AG04450 (cell line): ENCODE data around the gene C2orf81. TPM values are rescaled to one million over a fixed set of nuclear protein-coding genes. Genes with fewer than 3 reads are reported as not detected.
A peak's percentile ranks its signal among the peaks of the same experiment; 100 is the strongest.

ENCODE experiments used
- CTCF ChIA-PET: fragments of 300-600, 350-600 bp; formaldehyde crosslinking; extraction: SDS; loops from one replicate; lab custom pipeline; 2022; ENCODE audit warnings: antibody characterized with exemption, inconsistent platforms; lab: Charles Lee
- POLR2A ChIA-PET: fragments of 350-600 bp; formaldehyde crosslinking; extraction: SDS; loops from one replicate; lab custom pipeline; 2021; ENCODE audit warnings: antibody characterized with exemption, inconsistent platforms; lab: Yijun Ruan, JAX
- DNase-seq: peaks from one replicate; pipeline ENCODE4 v3.0.0-alpha.2; 2011; ENCODE audit warnings: low read depth, low spot score
- H3K27ac ChIP-seq: one replicate; pipeline ENCODE4 v1.5.1; 2012; ENCODE audit warnings: low read depth, low read length, control low read depth
- H3K27me3 ChIP-seq: one replicate; pipeline ENCODE4 v1.6.0; 2012; ENCODE audit warnings: low read length; ENCODE audit not compliant: control insufficient read depth, insufficient read depth
- H3K4me3 ChIP-seq: 2 replicates; pipeline ENCODE4 v1.5.1; 2011; ENCODE audit warnings: mild to moderate bottlenecking, low read depth, low read length, control low read depth
- H3K9me3 ChIP-seq: 2 replicates; pipeline ENCODE4 v1.5.1; 2012; ENCODE audit warnings: low read length; ENCODE audit not compliant: control insufficient read depth, insufficient read depth
- polyA plus RNA-seq: library from polyadenylated mRNA; depleted of rRNA; stranded (reverse); fragments of >200 nt; gene quantifications from 2 replicates; pipeline ENCODE4 v1.2.3, GENCODE V29; 2011
- TF ChIP-seq, protein P1 (sequence below): IDR thresholded peaks from 2 replicates; pipeline ENCODE4 v1.5.1; 2011; ENCODE audit warnings: low read depth, low read length, control low read depth, inconsistent platforms

The C2orf81 gene
- polyA plus RNA-seq, 1 experiment: 0.16 TPM

DNA sequence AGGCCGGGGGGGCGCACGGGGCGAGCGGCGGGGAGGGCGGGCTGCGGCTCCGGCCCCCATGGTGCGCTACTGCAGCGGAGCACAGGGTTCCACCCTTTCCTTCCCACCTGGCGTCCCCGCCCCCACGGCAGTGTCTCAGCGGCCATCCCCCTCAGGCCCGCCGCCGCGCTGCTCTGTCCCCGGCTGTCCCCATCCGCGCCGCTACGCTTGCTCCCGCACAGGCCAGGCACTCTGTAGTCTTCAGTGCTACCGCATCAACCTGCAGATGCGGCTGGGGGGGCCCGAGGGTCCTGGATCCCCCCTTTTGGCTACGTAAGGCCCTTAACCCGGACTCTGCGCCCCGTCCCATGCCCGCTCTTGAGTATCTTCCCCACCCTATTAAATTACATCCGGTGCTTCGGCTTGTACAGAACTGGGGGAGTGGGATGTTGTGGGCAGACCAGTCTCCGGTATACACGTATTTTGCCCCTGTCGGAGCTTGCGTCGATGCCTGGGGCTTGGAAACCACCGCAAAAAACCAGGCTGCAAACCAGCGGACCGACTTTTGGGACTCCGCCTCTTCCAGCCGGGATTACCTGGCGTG is 36.2 kb upstream of the C2orf81 start:
- CTCF ChIA-PET: interaction anchor here (0.7 to 2.7 kb wide), 5 partner anchors 51 to 130 kb away, joined by 4 to 9 read pairs (median 4); no protein-coding TSS in a partner anchor

DNA sequence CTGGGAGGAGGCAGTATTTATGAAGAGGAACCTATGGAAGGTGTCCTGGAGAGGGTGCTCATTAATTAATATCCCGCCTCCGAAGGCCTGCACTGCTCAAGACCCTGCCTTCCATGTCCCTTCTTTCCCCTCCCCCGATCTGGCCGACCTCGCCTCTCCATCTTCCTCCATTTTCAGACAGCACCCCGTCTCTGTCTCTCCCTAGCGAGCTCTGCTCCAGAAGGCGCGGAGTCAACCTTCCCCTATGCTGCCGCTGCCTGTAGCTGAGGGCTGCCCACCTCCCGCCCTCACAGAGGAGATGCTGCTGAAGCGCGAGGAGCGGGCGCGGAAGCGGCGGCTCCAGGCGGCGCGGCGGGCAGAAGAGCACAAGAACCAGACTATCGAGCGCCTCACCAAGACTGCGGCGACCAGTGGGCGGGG is 35.7 kb upstream of the C2orf81 start:
- Histone ChIP-seq H3K27ac (peak overlapping the region; percentile 73), H3K27me3 (no peaks in the 10 kb centered on the region), H3K9me3 (no peaks in the 10 kb centered on the region; the same call in 1 of the 2 replicates), H3K4me3 (peak overlapping the region; percentile 62)
- no peak for DNase-seq
- ChIA-PET CTCF (interaction anchor here (0.7 to 2.7 kb wide), 5 partner anchors 51 to 131 kb away, joined by 4 to 9 read pairs (median 4); no protein-coding TSS in a partner anchor), POLR2A (interaction anchor here (0.5 kb wide), 1 partner anchor 97 kb away, joined by 8 read pairs; the partner anchor contains the start of gene LOXL3)
- TF ChIP-seq, protein P1, sequence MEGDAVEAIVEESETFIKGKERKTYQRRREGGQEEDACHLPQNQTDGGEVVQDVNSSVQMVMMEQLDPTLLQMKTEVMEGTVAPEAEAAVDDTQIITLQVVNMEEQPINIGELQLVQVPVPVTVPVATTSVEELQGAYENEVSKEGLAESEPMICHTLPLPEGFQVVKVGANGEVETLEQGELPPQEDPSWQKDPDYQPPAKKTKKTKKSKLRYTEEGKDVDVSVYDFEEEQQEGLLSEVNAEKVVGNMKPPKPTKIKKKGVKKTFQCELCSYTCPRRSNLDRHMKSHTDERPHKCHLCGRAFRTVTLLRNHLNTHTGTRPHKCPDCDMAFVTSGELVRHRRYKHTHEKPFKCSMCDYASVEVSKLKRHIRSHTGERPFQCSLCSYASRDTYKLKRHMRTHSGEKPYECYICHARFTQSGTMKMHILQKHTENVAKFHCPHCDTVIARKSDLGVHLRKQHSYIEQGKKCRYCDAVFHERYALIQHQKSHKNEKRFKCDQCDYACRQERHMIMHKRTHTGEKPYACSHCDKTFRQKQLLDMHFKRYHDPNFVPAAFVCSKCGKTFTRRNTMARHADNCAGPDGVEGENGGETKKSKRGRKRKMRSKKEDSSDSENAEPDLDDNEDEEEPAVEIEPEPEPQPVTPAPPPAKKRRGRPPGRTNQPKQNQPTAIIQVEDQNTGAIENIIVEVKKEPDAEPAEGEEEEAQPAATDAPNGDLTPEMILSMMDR: no peak

More for the DNA sequence above, 36.2 kb upstream of the C2orf81 start:
- H3K4me3 ChIP-seq: peak overlapping the region; percentile 62
- no peaks in the 10 kb centered on the region for H3K27me3 ChIP-seq
- H3K9me3 ChIP-seq: no peaks in the 10 kb centered on the region; the same call in 1 of the 2 replicates
- POLR2A ChIA-PET: interaction anchor here (0.6 to 2.2 kb wide), 9 partner anchors 10 to 120 kb away, joined by 3 to 13 read pairs (median 3); partner anchors contain the start of genes AUP1, C2orf81, HTRA2 and MRPL53
- DNase-seq: no peak
- peak overlapping the region; percentile 92 for H3K27ac ChIP-seq
- TF ChIP-seq, protein P1: no peak

DNA sequence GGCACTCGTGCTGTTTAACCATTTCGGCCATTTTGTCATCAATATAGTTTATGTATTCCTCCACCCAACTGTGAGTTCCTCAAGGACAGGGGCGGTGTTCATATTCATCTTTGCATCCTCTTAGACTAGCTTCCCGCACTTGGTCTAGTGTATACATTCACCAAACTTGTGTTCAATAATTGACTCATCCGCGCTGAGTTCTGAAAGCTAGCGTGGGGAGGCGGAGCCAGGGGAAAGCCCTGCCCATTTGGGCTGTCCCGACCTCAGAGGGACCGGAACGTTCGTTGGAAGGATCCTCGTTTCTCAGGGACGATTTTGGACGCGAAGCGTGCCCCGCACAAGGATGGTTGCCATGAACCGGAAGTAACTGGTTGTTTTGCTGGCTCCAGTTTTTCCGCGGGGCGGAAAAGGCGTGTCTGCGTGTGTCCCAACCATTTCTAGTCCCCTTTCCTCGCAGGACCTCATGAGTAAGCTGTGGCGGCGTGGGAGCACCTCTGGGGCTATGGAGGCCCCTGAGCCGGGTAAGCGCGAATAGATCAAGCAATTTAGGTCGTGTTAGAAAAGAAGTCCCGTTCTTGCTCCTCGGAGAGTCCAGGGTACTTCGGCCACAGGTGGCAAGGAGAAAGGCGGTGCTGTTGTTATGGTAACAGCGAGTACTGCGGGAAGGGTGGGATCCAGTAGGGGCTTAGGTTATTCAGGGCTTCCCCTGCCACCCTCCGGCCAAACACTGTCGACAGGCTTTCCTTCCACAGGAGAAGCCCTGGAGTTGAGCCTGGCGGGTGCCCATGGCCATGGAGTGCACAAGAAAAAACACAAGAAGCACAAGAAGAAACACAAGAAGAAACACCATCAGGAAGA is 33.5 kb upstream of the C2orf81 start, which contains the start of gene INO80B:
TSS of gene INO80B (plus strand) at position 434 of the 858 bp plus-strand sequence. CDS start at position 464, 30 bp downstream.
- ChIA-PET POLR2A (interaction anchor here (0.5 to 1.8 kb wide), 6 partner anchors 9 to 28 kb away, joined by 3 to 9 read pairs (median 5); partner anchors contain the start of genes MRPL53 and TTC31), CTCF (interaction anchor here (0.6 to 1.6 kb wide), 4 partner anchors 10 to 132 kb away, joined by 3 to 5 read pairs (median 3); partner anchors contain the start of gene MOGS)
- H3K27me3 ChIP-seq: no peaks in the 10 kb centered on the region
- peak within 1 kb of the TSS; percentile 90 for H3K4me3 ChIP-seq
- no peaks in the 10 kb centered on the region; the same call in 1 of the 2 replicates for H3K9me3 ChIP-seq
- no peak within 1 kb of the TSS for H3K27ac ChIP-seq
- TF ChIP-seq, protein P1: no peak
- peak; percentile 97 for DNase-seq

DNA sequence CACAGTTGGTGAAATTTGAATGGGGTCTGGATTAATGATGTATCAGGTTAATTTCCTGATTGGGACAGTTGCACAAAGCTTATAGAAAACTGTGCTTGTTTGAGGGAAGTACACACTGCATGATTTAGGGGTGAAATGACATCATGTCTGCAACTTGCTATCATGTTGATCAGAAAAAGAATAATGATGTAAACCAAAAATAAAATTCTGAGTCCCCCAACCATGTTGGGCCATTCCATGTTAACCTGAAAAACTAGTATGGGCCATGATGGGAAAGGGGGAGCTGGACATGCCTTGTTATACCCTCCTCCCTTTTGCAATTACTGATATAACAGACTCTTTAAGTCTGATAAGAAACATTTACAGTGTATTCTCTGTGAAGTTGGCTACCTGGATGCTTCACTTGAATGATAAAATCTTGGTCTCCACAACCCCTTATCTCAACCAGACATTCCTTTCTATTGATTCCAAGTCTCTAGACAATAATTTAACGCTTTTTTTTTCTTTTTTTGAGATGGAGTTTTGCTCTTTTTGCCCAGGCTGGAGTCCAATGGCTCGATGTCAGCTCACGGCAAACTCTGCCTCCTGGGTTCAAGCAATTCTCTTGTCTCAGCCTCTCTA is 29.3 kb upstream of the C2orf81 start:
- Histone ChIP-seq H3K4me3 (no peak overlapping the region), H3K9me3 (no peaks in the 10 kb centered on the region), H3K27me3 (no peaks in the 10 kb centered on the region), H3K27ac (no peak overlapping the region)
- ChIA-PET CTCF (interaction anchor here (1.2 kb wide), 1 partner anchor 14 kb away, joined by 3 read pairs; the partner anchor contains the start of gene MOGS), POLR2A (no interaction called here)
- DNase-seq: no peak
- TF ChIP-seq, protein P1: no peak
